ENCODE results near the gene PNMA6E. TPM values are rescaled to one million over a fixed set of nuclear protein-coding genes. Genes with fewer than 3 reads are reported as not detected.

PNMA6E gene
- total and polyA plus RNA-seq, 9 of the 15 experiments (the other 6 are each of a cell fraction or from before 2014, with no cell fraction given), result 0.03 TPM; not detected in 8

DNA sequence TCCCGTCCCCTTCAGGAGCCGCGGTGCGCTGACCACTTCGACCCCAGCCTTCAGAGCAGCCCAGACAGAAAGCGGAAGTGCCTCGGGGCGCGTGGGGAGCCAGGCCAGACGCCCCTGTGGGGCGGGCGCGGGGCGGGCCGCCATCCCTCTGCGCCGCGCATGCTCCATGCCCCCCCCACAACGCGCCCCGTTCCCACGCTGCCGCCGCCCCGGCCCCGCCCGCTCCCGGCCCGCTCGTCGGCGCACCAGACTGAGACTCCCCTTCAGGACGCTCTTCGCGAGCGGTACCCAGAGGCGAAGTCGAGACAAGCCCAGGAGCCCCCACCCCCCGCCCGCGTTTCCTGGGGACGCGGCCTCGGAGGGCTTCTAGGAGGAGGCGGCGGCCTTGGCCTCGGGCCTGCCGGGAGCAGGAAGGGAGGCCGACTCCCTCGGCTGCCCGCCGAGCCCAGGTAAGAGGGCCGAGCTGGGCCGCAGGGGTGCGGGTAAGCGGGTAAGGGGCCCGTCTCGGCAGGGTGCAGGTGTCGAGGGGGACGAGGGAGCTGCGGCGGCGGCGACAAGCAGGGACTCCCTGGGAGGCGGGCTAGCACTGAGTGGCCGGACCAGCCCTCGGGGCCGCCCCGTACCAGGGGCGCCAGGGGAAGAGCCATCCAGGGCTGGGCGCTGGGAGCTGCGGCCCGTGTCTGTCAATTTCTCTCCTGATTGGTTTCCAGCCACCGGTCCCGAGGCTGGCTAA lies 10.3 kb upstream of the PNMA6E start, which contains the start of gene ZFP92 (continued):
- no peak for TF ChIP-seq TRIM28 (IDR thresholded peaks at IDR 0.05)
- TF ChIP-seq THRB (CRISPR knock-in tag; conservative IDR thresholded peaks at IDR 0.05), result no peak
- no peak for TF ChIP-seq LCOR (CRISPR knock-in tag; IDR thresholded peaks at IDR 0.05)
- TF ChIP-seq FOXK1 (CRISPR knock-in tag; IDR thresholded peaks at IDR 0.05; ENCODE audit: borderline replicate concordance), result no peak
- peak; percentile 59 for TF ChIP-seq SMAD4 (CRISPR knock-in tag; conservative IDR thresholded peaks at IDR 0.05)
- TF ChIP-seq ZMIZ1 (IDR thresholded peaks at IDR 0.05; ENCODE audit: low read depth in 2 of 2, low read length in 2 of 2), result no peak
- no peak for TF ChIP-seq BRF2 (IDR thresholded peaks at IDR 0.05; ENCODE audit: borderline replicate concordance, insufficient read depth, insufficient read length)
- TF ChIP-seq JUND (IDR thresholded peaks at IDR 0.05; ENCODE audit: borderline replicate concordance, low read depth, low read length), result no peak
- TF ChIP-seq JUND (tag; IDR thresholded peaks at IDR 0.05; ENCODE audit: borderline replicate concordance, low read depth, low read length), result no peak
- TF ChIP-seq, protein P1, sequence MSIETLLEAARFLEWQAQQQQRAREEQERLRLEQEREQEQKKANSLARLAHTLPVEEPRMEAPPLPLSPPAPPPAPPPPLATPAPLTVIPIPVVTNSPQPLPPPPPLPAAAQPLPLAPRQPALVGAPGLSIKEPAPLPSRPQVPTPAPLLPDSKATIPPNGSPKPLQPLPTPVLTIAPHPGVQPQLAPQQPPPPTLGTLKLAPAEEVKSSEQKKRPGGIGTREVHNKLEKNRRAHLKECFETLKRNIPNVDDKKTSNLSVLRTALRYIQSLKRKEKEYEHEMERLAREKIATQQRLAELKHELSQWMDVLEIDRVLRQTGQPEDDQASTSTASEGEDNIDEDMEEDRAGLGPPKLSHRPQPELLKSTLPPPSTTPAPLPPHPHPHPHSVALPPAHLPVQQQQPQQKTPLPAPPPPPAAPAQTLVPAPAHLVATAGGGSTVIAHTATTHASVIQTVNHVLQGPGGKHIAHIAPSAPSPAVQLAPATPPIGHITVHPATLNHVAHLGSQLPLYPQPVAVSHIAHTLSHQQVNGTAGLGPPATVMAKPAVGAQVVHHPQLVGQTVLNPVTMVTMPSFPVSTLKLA (conservative IDR thresholded peaks at IDR 0.05), result peak in 1 of 2 experiments; percentile 39; a peak in 1 of 4 replicates
- TF ChIP-seq, protein P2, sequence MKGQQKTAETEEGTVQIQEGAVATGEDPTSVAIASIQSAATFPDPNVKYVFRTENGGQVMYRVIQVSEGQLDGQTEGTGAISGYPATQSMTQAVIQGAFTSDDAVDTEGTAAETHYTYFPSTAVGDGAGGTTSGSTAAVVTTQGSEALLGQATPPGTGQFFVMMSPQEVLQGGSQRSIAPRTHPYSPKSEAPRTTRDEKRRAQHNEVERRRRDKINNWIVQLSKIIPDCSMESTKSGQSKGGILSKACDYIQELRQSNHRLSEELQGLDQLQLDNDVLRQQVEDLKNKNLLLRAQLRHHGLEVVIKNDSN (CRISPR knock-in tag; IDR thresholded peaks at IDR 0.05), result no peak
- TF ChIP-seq PML (IDR thresholded peaks at IDR 0.05; ENCODE audit: low read length), result no peak
- no peak for TF ChIP-seq ZHX1 (conservative IDR thresholded peaks at IDR 0.05; ENCODE audit: low read length)
- TF ChIP-seq NONO (IDR thresholded peaks at IDR 0.05; ENCODE audit: low read depth in 2 of 2, low read length in 1 of 2), result no peak
- TF ChIP-seq ZNF764 (CRISPR knock-in tag; IDR thresholded peaks at IDR 0.05; ENCODE audit: low read depth), result no peak

Data from K562 (cell line).